ENCODE results near the gene THAP7. TPM values are rescaled to one million over a fixed set of nuclear protein-coding genes. Genes with fewer than 3 reads are reported as not detected.
A peak's percentile ranks its signal among the peaks of the same experiment; 100 is the strongest.

Gene THAP7
- total RNA-seq, 1 donor from 2014 or later = 14.7 TPM

DNA sequence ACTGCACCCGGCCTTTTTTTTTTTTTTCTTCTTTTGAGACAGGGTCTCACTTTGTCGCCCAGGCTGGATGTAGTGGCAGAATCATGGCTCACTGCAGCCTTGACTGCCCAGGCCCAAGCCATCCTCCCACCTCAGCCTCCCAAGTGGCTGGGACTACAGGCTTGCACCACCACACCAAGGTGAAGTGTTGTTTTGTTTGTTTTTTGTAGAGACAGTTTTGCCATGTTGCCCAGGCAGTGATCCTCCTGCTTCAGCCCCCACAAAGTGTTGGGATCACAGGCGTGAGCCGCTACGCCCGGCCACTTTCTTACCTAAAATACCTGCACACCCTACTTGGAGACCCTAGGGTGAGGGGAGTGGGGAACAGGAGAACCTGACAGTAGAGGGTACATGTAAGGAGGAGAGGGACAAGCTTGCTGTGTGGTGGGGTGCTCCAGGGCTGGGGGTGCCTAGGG is 39.4 kb downstream of the THAP7 start:
- H3K27me3 Mint-ChIP-seq (ENCODE audit: insufficient read depth, low read depth) = peaks cover 31% of the 10 kb centered on the region
- Histone ChIP-seq H3K4me3 (no peak overlapping the region), H4K20me1 (ENCODE audit: low read depth) (peaks cover 10% of the 10 kb centered on the region), H3K36me3 (no peaks in the 10 kb centered on the region), H3K9me3 (ENCODE audit: low read depth) (no peaks in the 10 kb centered on the region), H2AFZ (replicated peaks) (no peak overlapping the region), H3K79me2 (ENCODE audit: low read depth) (no peaks in the 10 kb centered on the region), H3F3A (ENCODE audit: low read depth) (peaks cover 32% of the 10 kb centered on the region), H3K9ac (no peak overlapping the region), H3K27ac (no peak overlapping the region), H3K4me1 (peaks cover 19% of the 10 kb centered on the region), H3K4me2 (no peak overlapping the region), H3K27me3 (peaks cover 50% of the 10 kb centered on the region)
- TF ChIP-seq, protein P1, sequence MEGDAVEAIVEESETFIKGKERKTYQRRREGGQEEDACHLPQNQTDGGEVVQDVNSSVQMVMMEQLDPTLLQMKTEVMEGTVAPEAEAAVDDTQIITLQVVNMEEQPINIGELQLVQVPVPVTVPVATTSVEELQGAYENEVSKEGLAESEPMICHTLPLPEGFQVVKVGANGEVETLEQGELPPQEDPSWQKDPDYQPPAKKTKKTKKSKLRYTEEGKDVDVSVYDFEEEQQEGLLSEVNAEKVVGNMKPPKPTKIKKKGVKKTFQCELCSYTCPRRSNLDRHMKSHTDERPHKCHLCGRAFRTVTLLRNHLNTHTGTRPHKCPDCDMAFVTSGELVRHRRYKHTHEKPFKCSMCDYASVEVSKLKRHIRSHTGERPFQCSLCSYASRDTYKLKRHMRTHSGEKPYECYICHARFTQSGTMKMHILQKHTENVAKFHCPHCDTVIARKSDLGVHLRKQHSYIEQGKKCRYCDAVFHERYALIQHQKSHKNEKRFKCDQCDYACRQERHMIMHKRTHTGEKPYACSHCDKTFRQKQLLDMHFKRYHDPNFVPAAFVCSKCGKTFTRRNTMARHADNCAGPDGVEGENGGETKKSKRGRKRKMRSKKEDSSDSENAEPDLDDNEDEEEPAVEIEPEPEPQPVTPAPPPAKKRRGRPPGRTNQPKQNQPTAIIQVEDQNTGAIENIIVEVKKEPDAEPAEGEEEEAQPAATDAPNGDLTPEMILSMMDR (IDR thresholded peaks at IDR 0.05) = no peak
- no peak for TF ChIP-seq EZH2 (IDR thresholded peaks at IDR 0.05)
- no peak for TF ChIP-seq EZH2phosphoT487 (IDR thresholded peaks at IDR 0.05)
- H3K4me1 Mint-ChIP-seq = peaks cover 23% of the 10 kb centered on the region
- H3K27ac Mint-ChIP-seq = no peak overlapping the region
- no peaks in the 10 kb centered on the region for H3K36me3 Mint-ChIP-seq
- no peak for DNase-seq (ENCODE audit: low spot score)
- H3K9me3 Mint-ChIP-seq = no peaks in the 10 kb centered on the region
- no peak overlapping the region for H3K4me3 Mint-ChIP-seq

DNA sequence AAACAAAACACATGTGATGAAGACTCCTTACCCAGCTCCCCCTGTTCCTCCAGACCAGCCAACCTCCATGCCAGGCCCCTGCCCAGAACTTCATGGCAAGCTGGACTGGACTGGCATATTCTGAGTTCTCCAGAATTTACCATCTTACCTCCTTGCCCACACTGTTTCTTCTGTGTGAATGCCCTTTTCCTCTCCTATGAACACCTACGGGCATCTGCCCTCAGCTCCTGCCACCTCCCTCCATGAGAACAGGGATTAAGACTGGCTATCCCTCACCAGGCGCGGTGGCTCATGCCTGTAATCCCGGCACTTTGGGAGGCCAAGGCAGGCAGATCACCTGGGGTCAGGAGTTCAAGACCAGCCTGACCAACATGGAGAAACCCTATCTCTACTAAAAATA is 41.3 kb downstream of the THAP7 start:
- peaks cover 65% of the 10 kb centered on the region for H3K27me3 ChIP-seq
- peaks cover 31% of the 10 kb centered on the region for H3K27me3 Mint-ChIP-seq (ENCODE audit: insufficient read depth, low read depth)

DNA sequence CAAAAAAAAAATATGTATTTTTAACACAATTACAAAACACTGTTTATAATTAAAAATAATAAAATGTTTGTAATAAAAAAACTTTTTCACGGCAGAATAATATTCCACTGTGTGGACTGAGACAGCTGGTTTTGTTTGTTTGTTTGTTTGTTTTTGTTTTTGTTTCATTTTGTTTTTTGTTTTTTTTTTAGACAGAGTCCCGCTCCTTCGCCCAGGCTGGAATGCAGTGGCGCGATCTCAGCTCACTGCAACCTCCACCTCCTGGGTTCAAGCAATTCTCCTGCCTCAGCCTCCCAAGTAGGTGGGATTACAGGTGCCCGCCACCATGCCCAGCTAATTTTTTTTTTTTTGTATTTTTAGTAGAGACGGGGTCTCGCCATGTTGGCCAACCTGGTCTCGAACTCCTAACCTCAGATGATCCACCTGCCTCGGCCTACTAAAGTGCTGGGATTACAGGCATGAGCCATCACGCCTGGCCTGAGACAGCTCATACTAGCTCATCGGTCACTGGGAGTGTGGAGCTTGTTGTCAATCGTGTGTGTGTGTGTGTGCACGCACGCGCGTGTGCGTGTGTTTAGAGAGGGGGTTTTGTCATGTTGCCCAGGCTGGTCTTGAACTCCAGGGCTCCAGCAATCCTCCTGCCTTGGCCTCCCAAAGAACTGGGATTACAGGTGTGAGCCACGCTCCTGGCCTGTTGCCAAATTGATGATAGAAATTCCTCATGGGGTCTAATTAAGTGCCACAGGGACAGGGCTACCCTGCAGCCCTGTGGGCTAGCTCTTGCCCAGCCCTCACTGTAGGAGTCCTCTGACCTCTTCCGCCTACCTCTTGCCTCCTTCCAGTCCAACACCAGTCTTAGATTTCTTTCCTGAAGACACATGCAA is 42.1 kb downstream of the THAP7 start:
- no peak overlapping the region for H3K4me3 ChIP-seq
- H3K4me1 ChIP-seq = peaks cover 6% of the 10 kb centered on the region
- peaks cover 30% of the 10 kb centered on the region for H3F3A ChIP-seq (ENCODE audit: low read depth)
- TF ChIP-seq, protein P1 (IDR thresholded peaks at IDR 0.05) = no peak
- no peak for TF ChIP-seq EZH2phosphoT487 (IDR thresholded peaks at IDR 0.05)
- TF ChIP-seq EZH2 (IDR thresholded peaks at IDR 0.05) = no peak
- Mint-ChIP-seq H3K27me3 (ENCODE audit: insufficient read depth, low read depth) (peaks cover 33% of the 10 kb centered on the region), H3K27ac (peak overlapping the region; percentile 4), H3K36me3 (no peaks in the 10 kb centered on the region), H3K4me3 (peak overlapping the region; percentile 70), H3K9me3 (no peaks in the 10 kb centered on the region), H3K4me1 (peaks cover 22% of the 10 kb centered on the region)
- H2AFZ ChIP-seq (replicated peaks) = no peak overlapping the region
- no peaks in the 10 kb centered on the region for H3K36me3 ChIP-seq
- H3K79me2 ChIP-seq (ENCODE audit: low read depth) = no peaks in the 10 kb centered on the region
- H3K27me3 ChIP-seq = peaks cover 60% of the 10 kb centered on the region
- DNase-seq (ENCODE audit: low spot score) = no peak
- H3K9ac ChIP-seq = no peak overlapping the region
- H3K9me3 ChIP-seq (ENCODE audit: low read depth) = no peaks in the 10 kb centered on the region
- H3K4me2 ChIP-seq = no peak overlapping the region
- H3K27ac ChIP-seq = no peak overlapping the region
- peaks cover 32% of the 10 kb centered on the region for H4K20me1 ChIP-seq (ENCODE audit: low read depth)

More for the DNA sequence above, 41.3 kb downstream of the THAP7 start:
- Mint-ChIP-seq H3K36me3 (no peaks in the 10 kb centered on the region), H3K27ac (no peak overlapping the region), H3K4me1 (peaks cover 22% of the 10 kb centered on the region), H3K9me3 (no peaks in the 10 kb centered on the region), H3K4me3 (peak overlapping the region; percentile 70)
- Histone ChIP-seq H3K4me2 (no peak overlapping the region), H3K36me3 (no peaks in the 10 kb centered on the region), H3K4me1 (peaks cover 11% of the 10 kb centered on the region), H3K27ac (no peak overlapping the region), H3F3A (ENCODE audit: low read depth) (peaks cover 32% of the 10 kb centered on the region), H3K9me3 (ENCODE audit: low read depth) (no peaks in the 10 kb centered on the region), H2AFZ (replicated peaks) (no peak overlapping the region), H3K4me3 (no peak overlapping the region), H4K20me1 (ENCODE audit: low read depth) (peaks cover 29% of the 10 kb centered on the region), H3K79me2 (ENCODE audit: low read depth) (no peaks in the 10 kb centered on the region), H3K9ac (no peak overlapping the region)
- TF ChIP-seq EZH2phosphoT487 (IDR thresholded peaks at IDR 0.05) = no peak
- no peak for TF ChIP-seq EZH2 (IDR thresholded peaks at IDR 0.05)
- no peak for DNase-seq (ENCODE audit: low spot score)

Measured in neural progenitor cell (in vitro differentiated cells).